Stimulated activated naive CD8-positive, alpha-beta T cell treated with anti-CD3 and anti-CD28 coated beads, Interleukin-15, amount 100 ng/mL, for 72 hours (primary cell): ENCODE data around the gene NPAP1.

Source experiments
- ATAC-seq: fragments of 150-1000 bp; cut with Tn5 transposase; 2 replicates; pipeline ENCODE4 v1.10.0; 2021; ENCODE audit warnings: mild to moderate bottlenecking, moderate library complexity
- DNase-seq, 2 donors: peaks; one replicate each; pipeline ENCODE4 v3.0.0; 2021 to 2022
- H3K27ac Mint-ChIP-seq, 2 donors: one replicate each; pipeline ENCODE4 v1.8.0; 2022; ENCODE audit warnings: mild to moderate bottlenecking in 2 of 2, mixed read lengths in 2 of 2, moderate library complexity in 2 of 2
- H3K27me3 Mint-ChIP-seq: one replicate; pipeline ENCODE4 v1.8.0; 2022; ENCODE audit warnings: mixed read lengths
- H3K4me1 Mint-ChIP-seq: one replicate; pipeline ENCODE4 v1.8.0; 2022; ENCODE audit warnings: mild to moderate bottlenecking, mixed read lengths
- H3K4me3 Mint-ChIP-seq, 2 donors: one replicate each; pipeline ENCODE4 v1.8.0; 2022; ENCODE audit warnings: mild to moderate bottlenecking in 2 of 2, mixed read lengths in 2 of 2, moderate library complexity in 1 of 2
- H3K9me3 Mint-ChIP-seq, 2 donors: one replicate each; pipeline ENCODE4 v1.8.0; 2022; ENCODE audit warnings: mixed read lengths in 2 of 2

NPAP1 gene

GRCh38 chr15:24718289-24719082, 42.9 kb downstream of the NPAP1 start:
- DNase-seq, result no peak
- no peak overlapping the region for H3K4me3 Mint-ChIP-seq
- H3K27me3 Mint-ChIP-seq, result no peaks in the 10 kb centered on the region
- ATAC-seq, result no peak
- peaks cover 20 to 24% of the 10 kb centered on the region in 2 donors for H3K9me3 Mint-ChIP-seq
- H3K4me1 Mint-ChIP-seq, result no peaks in the 10 kb centered on the region
- no peak overlapping the region for H3K27ac Mint-ChIP-seq

DNA sequence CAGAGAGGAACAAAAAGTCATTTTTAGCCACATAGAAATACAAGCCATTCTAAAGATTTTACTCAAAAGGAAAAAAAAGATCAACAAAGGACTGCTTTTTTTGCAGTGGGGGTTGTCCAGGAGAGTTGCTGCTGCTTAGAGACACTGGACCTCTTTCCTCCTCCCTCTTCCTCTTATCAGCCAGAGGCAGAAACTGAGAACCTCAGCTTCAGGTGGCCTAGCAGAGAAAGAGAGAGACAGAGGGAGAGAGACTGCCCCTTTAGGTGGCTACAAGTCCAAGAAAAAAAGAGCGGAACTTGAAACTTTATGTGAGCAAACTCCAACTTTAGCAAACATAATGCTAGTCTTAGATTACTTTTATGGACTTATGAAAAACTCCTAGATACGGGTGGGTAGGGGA, 54.2 kb downstream of the NPAP1 start:
- no peak overlapping the region for H3K27ac Mint-ChIP-seq
- no peaks in the 10 kb centered on the region for H3K27me3 Mint-ChIP-seq
- H3K4me3 Mint-ChIP-seq, result no peak overlapping the region
- no peak for DNase-seq
- H3K4me1 Mint-ChIP-seq, result no peaks in the 10 kb centered on the region
- H3K9me3 Mint-ChIP-seq, result peaks cover 0 to 26% of the 10 kb centered on the region in 2 donors
- ATAC-seq, result no peak
